ENCODE results near the gene OR2T2.
"Not testable (repeated sequence)": the region's sequence is repeated elsewhere in the genome, so short reads cannot be mapped to it uniquely, and the experiment has no call there.

- not testable (repeated sequence) for TF ChIP-seq CTCF (conservative IDR thresholded peaks at IDR 0.05; ENCODE audit: low read depth, low read length); EZH2 (IDR thresholded peaks at IDR 0.05; ENCODE audit: low read length, unreplicated experiment); EZH2phosphoT487 (IDR thresholded peaks at IDR 0.05; ENCODE audit: borderline replicate concordance, low read length)
Observed at GRCh38 chr1:248434913-248435312, 10.5 kb upstream of the OR2T2 start.
